HCEC 1CT (cell line): Measurements from ENCODE around the gene SNAPC2.
"Not testable (repeated sequence)": the region's sequence is repeated elsewhere in the genome, so short reads cannot be mapped to it uniquely, and the experiment has no call there.

ENCODE experiments used
- DNase-seq: peaks from one replicate; pipeline ENCODE4 v3.0.0-alpha.2; 2017

The SNAPC2 gene

GRCh38 chr19:7941895-7942596, 21.9 kb downstream of the SNAPC2 start:
- DNase-seq, result no peak

DNA sequence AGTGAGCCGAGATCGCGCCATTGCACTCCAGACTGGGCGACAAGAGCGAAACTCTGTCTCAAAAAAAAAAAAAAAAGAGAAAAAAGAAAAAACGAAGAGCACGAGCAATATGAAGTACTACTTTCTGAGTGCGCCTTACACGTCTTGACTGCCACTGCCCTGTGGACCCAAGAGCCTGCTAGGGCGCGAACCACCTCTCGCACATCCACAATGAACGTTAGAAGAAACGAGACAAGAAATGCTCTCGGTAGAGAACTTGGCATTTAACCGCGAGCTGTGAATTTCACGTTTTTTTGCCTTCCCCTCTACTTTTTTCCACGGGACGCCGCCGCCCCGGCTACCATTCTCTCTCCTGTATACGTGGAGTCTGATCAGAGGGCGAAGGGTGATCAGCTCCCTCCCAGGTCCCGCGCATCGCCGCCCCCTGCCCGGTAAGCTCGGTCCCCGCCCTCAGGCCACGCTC, 22.9 kb downstream of the SNAPC2 start:
- no peak for DNase-seq

DNA sequence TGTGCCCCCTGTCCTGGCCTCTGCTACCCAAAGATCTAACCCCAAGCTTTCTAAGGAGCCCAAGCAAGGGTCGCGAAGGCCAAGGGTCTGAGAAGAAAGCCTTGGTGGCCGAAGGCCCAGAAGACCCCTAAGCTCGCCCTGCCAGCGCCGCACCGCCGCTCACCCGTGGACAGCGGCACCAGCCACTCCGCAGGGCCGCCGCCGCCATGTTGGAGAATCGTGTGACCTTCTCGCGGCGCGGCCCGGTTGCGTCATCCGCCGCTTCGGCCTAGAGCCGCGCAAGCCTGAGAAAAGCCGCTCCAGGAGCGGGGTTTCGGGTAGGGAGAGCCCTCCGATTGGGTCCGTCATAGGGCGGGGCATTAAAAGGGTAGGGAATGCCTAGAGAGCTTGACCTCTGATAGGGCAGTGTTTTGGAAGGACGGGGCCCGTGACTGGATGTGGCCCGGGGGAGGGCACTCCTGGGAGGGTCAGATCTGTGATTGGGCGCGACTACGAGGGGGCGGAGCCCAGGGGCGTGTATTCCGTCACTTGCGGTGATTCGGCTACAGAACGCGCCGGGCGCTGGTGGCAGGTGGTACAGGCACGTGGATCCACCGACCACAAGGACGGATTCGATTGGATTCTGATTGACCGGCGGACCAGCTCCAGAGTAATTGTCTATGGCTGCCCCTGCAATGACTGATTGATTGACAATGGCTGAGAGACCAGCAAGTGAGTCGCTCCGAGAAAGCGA, 23.5 kb downstream of the SNAPC2 start, which contains the start of gene TIMM44:
TIMM44 (minus strand) TSS at position 223 of the 733 bp plus-strand sequence; CDS start at position 208, 15 bp downstream.
- DNase-seq, result peak; percentile 100

DNA sequence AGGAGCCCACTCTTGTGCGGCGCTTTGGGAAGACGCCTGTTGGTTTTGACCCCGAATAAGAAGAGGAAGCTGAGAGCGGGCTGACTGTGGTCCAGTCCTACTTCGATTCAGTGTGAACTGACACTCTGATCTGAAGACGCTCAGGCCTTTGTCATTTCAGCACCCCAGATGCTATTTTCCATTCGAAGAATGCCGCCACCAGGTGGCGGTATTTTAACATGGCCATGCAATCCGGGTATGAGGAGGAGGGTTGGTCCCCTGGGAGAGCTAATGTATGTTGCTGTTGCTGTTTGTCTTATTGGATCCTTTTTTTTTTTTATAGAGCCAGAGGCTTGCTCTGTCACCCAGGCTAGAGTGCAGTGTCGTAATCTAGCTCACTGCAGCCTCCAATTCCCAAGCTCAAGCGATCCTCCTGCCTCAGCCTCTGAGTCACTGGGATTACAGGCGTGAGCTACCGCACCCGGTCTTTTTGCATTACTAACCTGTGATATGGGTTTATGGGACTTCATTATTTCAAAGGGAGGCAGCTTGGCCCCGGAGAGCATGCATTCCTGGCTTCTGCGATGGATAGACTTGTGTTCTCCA, 24.1 kb downstream of the SNAPC2 start:
- peak; percentile 74 for DNase-seq

DNA sequence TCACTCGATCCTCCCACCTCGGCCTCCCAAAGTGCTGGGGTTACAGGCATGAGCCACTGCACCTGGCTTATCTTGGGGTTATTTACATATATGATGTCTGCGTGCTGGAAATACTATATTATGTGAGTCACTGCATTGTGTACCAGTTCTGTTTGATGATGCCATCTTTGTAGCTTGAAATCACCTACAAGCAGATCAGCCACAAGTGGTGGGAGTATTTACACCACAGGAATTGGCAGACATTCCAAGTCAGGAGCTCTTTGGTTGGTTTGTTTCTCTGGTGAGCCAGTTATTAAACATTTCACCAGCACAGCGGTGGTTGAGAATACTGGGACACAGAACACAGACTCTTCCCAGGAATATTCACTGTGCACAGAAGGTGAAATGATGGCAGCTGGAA, 27.8 kb downstream of the SNAPC2 start:
- DNase-seq, result no peak

GRCh38 chr19:7953060-7953459, 32.9 kb downstream of the SNAPC2 start:
- DNase-seq, result no peak

DNA sequence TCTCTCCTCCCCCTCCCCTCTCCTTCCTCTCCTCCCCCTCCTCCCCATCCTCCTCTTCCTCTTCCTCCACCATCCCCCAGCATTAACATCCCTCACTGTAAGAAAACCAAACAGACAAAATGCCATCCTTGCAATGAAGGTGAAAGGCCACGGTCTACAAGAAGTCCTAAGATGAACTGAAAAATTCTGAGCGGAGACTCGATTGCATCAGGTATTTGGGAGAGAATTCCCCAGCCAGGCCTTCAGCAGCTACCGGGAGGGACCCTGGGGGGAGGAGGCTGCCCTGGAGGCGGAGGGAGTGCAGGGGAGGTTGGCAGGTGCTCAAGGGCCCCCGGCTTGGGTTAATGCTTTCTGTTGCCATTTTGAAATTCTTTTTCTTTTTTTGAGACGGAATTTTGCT, 33.4 kb downstream of the SNAPC2 start:
- DNase-seq, result no peak

GRCh38 chr19:7955696-7956095, 35.6 kb downstream of the SNAPC2 start:
- no peak for DNase-seq

- DNase-seq, result no peak
Observed at GRCh38 chr19:7959211-7959610, 39.1 kb downstream of the SNAPC2 start.

DNA sequence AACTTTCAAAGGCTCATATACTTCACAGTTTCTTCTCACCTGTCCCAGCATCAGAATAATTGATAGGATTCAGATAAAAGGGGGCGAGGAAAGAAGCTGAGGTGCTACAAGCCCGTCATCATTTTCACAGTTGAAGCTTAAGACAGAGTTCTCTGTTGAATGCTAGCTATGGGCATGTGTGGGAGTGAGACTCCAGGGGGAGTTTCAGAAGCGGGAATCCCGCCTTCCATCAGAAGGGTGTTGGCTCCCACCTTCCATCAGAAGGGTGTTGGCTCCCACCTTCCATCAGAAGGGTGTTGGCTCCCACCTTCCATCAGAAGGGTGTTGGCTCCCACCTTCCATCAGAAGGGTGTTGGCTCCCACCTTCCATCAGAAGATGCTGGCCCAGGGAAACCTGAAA, 40.9 kb downstream of the SNAPC2 start:
- DNase-seq, result not testable (repeated sequence)

DNA sequence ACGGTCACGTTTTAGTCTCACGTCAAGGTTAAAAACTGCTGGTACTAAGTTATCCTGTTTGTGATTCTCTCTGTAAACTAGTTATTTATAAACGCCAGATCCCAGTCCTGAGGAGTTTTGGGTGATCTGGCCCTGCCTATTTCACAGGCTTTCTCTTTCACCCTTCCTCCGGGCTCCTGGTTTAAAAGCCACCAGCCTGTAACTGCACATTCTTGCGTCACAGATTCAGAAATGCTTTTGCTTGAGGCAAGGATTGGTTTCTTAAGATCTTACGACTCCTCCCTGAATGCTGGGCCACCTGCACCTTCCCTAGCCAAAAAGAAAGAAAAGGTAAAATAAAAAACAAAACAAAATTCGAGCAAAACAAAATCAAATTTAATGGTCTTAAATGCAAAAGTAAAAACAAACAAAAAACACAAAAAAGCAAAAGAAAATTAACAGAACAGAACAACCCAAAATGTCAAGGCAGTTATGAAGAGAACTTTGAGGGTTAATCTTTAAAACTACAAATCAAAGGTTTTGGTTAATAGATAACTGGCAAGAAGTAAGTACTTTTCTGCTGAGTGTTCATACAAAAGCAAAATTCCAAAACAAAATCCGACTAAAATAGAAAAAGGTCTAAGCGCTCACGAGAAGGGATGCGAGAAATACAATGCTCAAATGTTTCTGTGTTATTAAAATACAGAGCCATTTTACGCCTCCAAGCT, 41.9 kb downstream of the SNAPC2 start:
- DNase-seq, result no peak

- no peak for DNase-seq
Observed at GRCh38 chr19:7962644-7963268, 42.6 kb downstream of the SNAPC2 start.

DNA sequence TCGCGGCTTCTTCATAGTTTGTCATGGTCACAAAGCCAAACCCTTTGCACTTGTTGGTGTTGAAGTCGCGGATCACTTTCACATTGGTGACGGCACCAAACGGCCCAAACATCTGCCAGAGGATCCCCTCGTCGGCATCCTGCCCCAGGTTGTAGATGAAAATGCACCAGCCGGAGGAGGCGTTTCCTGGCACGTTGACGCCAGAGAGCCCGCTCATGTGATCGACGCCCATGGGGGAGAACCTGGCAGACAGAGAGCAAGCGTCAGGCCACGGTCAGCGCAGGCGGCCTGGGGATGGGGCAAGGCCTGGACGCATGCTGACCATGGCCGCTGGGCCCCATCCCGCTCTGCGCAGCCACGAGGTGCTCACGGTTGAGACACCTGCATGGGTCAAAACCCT, 43.4 kb downstream of the SNAPC2 start:
- DNase-seq, result no peak

GRCh38 chr19:7965259-7965841, 45.2 kb downstream of the SNAPC2 start:
- DNase-seq, result no peak

GRCh38 chr19:7965921-7966665, 46.0 kb downstream of the SNAPC2 start:
- DNase-seq, result no peak

DNA sequence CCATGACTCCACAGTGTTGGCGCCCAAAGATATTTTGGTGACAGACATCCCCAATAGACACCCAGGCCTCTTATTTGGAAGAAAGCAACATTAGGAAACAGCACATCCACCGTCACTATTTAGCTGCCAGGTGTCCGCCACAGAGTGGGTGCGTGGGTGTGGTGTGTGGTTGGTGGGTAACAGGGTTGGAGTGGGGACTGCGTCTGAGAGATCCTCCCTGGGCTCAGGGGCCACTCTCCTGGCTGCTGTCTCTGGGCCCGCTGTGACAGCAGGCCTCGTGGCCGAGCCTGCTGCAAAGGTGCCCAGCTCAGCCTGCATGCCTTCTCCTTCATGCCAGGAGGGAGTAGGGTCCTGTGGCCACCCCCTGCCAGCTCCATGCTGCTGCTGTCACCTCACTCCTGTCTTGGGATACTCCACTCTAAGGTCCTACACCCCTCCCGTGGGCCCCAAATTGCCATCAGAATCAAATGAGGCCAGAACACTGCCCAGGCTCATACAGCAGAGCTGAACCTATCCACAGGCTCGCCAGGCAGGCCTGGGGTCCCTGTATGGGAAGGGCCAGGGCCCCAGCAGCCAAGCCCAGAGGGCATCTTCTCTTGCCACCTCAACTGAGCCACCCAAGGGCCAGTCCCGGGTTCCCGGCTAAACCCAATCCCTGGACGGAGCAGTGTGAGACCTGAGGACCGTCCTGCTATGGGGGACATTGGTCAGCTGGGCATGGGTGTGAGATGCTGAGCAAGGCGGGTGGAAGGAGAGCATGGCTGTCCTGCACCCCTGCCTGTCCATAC, 48.1 kb downstream of the SNAPC2 start:
- no peak for DNase-seq

DNA sequence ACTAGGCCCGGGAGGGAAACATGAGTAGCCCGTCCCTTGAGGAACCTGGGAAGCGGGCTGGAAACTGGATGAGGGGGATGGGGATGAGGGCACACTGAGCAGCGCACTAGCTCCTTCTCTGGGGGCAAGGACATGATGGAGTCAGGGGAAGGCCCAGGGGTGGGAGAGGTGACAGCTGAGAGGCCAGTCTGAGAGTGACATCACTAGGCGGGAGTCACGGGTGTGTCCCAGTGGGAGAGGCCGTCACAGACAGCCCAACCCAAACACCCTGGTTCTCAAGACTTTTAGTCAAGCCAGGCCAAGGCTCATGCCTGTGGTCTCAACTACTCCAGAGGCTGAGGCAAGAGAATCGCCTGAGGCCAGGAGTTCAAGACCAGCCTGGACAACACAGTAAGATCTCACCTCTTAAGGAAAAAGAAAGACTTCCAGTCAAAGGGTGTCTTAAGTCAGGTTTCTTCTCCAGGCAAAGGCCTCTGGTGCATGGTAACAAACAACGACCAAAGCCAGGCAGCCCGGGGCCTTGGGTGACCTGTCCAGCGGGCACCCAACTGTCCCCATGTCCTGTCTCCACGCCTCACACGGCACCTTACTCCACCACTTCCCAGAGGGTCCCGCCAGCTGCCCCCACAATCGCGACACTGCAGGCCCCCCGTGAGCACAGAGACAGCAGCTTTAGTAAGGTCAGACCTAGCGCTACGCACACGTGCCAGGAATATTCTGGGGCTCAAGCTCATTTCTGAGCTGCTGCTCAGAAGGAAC, 48.8 kb downstream of the SNAPC2 start:
- no peak for DNase-seq

DNA sequence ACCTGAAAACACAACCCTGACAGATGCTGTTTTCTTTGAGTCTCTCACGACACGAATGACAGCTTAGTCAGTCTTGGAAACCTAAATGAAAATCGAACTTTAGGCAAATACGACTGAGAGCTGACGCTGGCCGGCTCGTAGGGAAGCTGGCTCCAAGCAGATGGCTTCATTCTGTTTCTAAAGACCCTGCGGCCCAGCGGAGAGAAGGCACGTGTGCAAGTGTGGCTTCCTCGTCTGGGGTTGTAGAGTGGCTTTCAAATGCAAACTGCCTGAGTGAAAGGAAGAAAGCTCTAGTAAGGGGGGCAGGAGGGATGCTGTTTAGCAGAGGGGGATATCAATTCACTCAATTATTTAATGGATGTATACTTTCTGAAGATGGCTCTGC, 49.4 kb downstream of the SNAPC2 start:
- no peak for DNase-seq

DNA sequence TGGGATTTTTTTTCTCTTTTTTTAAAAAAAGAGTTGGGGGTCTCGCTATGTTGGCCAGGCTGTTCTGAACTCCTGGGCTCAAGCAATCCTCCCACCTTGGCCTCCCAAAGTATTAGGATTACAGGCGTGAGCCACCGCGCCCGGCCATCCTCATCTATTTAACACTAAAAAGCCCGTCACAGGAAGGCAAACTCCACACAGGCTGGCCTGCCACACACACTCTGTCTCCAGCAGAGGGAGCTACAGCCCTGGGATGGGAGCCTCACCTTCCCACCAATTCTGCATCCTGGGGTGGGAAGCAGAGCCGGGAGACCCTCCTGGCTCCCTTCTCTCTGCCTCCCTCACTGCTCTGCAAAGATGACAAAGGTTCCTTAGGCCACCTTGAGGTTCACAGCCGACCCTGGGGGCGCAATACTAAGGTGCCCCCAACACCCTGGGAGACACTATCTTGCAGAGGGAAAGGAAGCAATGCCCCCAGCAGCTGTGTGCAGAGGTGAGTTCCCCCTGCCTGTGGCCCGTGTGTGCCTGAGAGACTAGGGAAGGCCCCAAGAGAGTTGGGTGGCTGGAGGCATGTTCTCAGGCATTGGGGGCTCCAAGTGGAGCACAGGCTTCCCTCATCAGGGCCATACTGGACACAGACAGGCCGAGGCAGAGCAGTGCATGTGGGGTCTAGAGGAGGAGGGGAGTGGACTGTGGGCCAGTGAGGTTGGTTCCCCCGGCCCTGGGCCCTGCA, 50.7 kb downstream of the SNAPC2 start:
- DNase-seq, result peak; percentile 16
